ENCODE results near the gene RIMBP2.

The RIMBP2 gene

GRCh38 chr12:130354407-130354806 lies 361.7 kb downstream of the RIMBP2 start:
- TF ChIP-seq GABPA (IDR thresholded peaks at IDR 0.05; ENCODE audit: low read depth) (no peak), POLR2AphosphoS5 (IDR thresholded peaks at IDR 0.05; ENCODE audit: low read depth) (no peak), CTCF (IDR thresholded peaks at IDR 0.05; ENCODE audit: insufficient read depth, low read length) (no peak)
- Histone ChIP-seq H3K27me3 (ENCODE audit: insufficient read depth, poor library complexity, severe bottlenecking) (no peaks in the 10 kb centered on the region), H3K27ac (replicated peaks) (no peak overlapping the region), H3K4me3 (replicated peaks; ENCODE audit: insufficient read depth, low read length) (no peak overlapping the region)
- no peak for DNase-seq (ENCODE audit: low read depth in 1 of 2, low spot score in 1 of 2)

- no peak for DNase-seq (ENCODE audit: low read depth in 1 of 2, low spot score in 1 of 2)
- TF ChIP-seq GABPA (IDR thresholded peaks at IDR 0.05; ENCODE audit: low read depth) (no peak), REST (IDR thresholded peaks at IDR 0.05; ENCODE audit: insufficient replicate concordance, low read depth) (no peak), CTCF (IDR thresholded peaks at IDR 0.05; ENCODE audit: insufficient read depth, low read length) (no peak), SPI1 (IDR thresholded peaks at IDR 0.05; ENCODE audit: borderline replicate concordance, low read depth) (no peak), POLR2AphosphoS5 (IDR thresholded peaks at IDR 0.05; ENCODE audit: low read depth) (no peak)
- H3K27ac ChIP-seq (replicated peaks): no peak overlapping the region
- no peaks in the 10 kb centered on the region for H3K27me3 ChIP-seq (ENCODE audit: insufficient read depth, poor library complexity, severe bottlenecking)
- no peak overlapping the region for H3K4me3 ChIP-seq (replicated peaks; ENCODE audit: insufficient read depth, low read length)
Measured at GRCh38 chr12:130353081-130353480, 363.0 kb downstream of the RIMBP2 start.

GRCh38 chr12:130351326-130351725 lies 364.8 kb downstream of the RIMBP2 start:
- DNase-seq (ENCODE audit: low read depth in 1 of 2, low spot score in 1 of 2): no peak
- Histone ChIP-seq H3K27me3 (ENCODE audit: insufficient read depth, poor library complexity, severe bottlenecking) (no peaks in the 10 kb centered on the region), H3K27ac (replicated peaks) (no peak overlapping the region), H3K4me3 (replicated peaks; ENCODE audit: insufficient read depth, low read length) (no peak overlapping the region)
- TF ChIP-seq REST (IDR thresholded peaks at IDR 0.05; ENCODE audit: insufficient replicate concordance, low read depth): no peak
- no peak for TF ChIP-seq POLR2AphosphoS5 (IDR thresholded peaks at IDR 0.05; ENCODE audit: low read depth)
- no peak for TF ChIP-seq CTCF (IDR thresholded peaks at IDR 0.05; ENCODE audit: insufficient read depth, low read length)
- no peak for TF ChIP-seq SPI1 (IDR thresholded peaks at IDR 0.05; ENCODE audit: borderline replicate concordance, low read depth)
- no peak for TF ChIP-seq GABPA (IDR thresholded peaks at IDR 0.05; ENCODE audit: low read depth)

DNA sequence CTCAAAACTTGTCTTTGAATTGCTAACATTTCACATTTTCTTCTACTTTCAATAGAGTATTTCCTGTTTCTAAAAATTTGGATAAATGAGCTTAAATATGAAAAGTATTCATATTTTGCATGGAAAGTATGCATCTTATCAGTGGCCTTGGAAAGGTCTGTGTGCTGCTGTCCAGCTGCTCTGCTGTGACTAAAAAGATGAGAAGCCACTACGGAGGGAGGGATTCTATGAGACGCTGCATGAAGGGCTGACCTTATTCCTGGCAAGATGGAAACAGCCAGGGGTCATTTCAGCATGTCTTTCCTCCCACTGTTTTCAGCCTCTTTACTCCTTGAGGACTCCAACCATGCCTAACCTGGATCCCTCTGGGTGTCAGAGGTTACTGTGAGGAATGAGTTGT lies 365.4 kb downstream of the RIMBP2 start:
- Histone ChIP-seq H3K4me3 (replicated peaks; ENCODE audit: insufficient read depth, low read length) (no peak overlapping the region), H3K27ac (replicated peaks) (no peak overlapping the region), H3K27me3 (ENCODE audit: insufficient read depth, poor library complexity, severe bottlenecking) (no peaks in the 10 kb centered on the region)
- no peak for TF ChIP-seq CTCF (IDR thresholded peaks at IDR 0.05; ENCODE audit: insufficient read depth, low read length)
- TF ChIP-seq POLR2AphosphoS5 (IDR thresholded peaks at IDR 0.05; ENCODE audit: low read depth): no peak
- no peak for TF ChIP-seq SPI1 (IDR thresholded peaks at IDR 0.05; ENCODE audit: borderline replicate concordance, low read depth)
- no peak for TF ChIP-seq REST (IDR thresholded peaks at IDR 0.05; ENCODE audit: insufficient replicate concordance, low read depth)
- no peak for TF ChIP-seq GABPA (IDR thresholded peaks at IDR 0.05; ENCODE audit: low read depth)
- no peak for DNase-seq (ENCODE audit: low read depth in 1 of 2, low spot score in 1 of 2)

All from HL-60 (cell line).